Brain microvascular endothelial cell (primary cell): Measurements from ENCODE around the gene SLC35F1.
"Not testable (repeated sequence)": the region's sequence is repeated elsewhere in the genome, so short reads cannot be mapped to it uniquely, and the experiment has no call there.

ENCODE experiments used
- DNase-seq: peaks from one replicate; pipeline ENCODE4 v3.0.0-alpha.2; 2020
- H3K27ac ChIP-seq: fragments of 250-450 bp; sonication (Bioruptor Pico); 2 replicates; pipeline ENCODE4 v1.5.1; 2020; ENCODE audit warnings: mild to moderate bottlenecking, moderate library complexity
- H3K27me3 ChIP-seq: fragments of 250-450 bp; sonication (Bioruptor Pico); replicated peaks from 2 replicates; pipeline ENCODE4 v1.5.1; 2020; ENCODE audit warnings: mild to moderate bottlenecking
- H3K36me3 ChIP-seq: fragments of 250-450 bp; sonication (Bioruptor Pico); replicated peaks from 2 replicates; pipeline ENCODE4 v1.5.1; 2020; ENCODE audit warnings: mild to moderate bottlenecking
- H3K4me3 ChIP-seq: 2 replicates; pipeline ENCODE4 v1.5.1; 2011; ENCODE audit warnings: low read depth, mild to moderate bottlenecking, control low read depth, low read length, moderate library complexity
- in situ Hi-C: cut with HindIII; loops from 2 replicates; pipeline ENCODE4 v1.10.0; 2017; ENCODE audit warnings: low sequenced_read_pairs, low pct_ligation_motif_present
- TF ChIP-seq, protein P1 (sequence below): IDR thresholded peaks from 2 replicates; pipeline ENCODE4 v1.5.1; 2011; ENCODE audit warnings: low read depth, mild to moderate bottlenecking, moderate library complexity, low read length, control low read depth, inconsistent platforms; ENCODE audit errors: missing control alignments

SLC35F1 gene

DNA sequence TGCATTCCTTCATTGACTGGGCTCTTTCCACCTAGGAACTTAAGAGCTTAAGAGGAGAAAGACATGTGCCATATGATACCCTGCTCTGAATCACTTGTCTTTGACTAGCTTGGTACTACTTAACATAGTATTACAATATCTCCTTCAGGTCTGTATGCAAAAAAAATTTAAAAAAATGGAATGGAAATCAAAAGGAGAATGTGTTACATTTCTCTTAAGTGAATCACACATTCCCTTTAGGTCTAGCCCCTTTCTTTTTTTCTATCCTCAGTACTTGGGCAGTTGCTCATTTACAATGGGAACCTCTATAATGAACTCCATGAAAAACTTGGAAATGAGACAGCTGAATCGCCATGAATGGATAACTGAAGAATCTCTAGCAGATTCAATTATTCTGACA lies 53.8 kb downstream of the SLC35F1 start:
- TF ChIP-seq, protein P1, sequence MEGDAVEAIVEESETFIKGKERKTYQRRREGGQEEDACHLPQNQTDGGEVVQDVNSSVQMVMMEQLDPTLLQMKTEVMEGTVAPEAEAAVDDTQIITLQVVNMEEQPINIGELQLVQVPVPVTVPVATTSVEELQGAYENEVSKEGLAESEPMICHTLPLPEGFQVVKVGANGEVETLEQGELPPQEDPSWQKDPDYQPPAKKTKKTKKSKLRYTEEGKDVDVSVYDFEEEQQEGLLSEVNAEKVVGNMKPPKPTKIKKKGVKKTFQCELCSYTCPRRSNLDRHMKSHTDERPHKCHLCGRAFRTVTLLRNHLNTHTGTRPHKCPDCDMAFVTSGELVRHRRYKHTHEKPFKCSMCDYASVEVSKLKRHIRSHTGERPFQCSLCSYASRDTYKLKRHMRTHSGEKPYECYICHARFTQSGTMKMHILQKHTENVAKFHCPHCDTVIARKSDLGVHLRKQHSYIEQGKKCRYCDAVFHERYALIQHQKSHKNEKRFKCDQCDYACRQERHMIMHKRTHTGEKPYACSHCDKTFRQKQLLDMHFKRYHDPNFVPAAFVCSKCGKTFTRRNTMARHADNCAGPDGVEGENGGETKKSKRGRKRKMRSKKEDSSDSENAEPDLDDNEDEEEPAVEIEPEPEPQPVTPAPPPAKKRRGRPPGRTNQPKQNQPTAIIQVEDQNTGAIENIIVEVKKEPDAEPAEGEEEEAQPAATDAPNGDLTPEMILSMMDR, result no peak
- in situ Hi-C loops, result no loop called here
- Histone ChIP-seq H3K36me3 (no peaks in the 10 kb centered on the region), H3K27ac (no peak overlapping the region), H3K4me3 (no peak overlapping the region), H3K27me3 (no peaks in the 10 kb centered on the region)
- no peak for DNase-seq

GRCh38 chr6:117961301-117961700 lies 54.2 kb downstream of the SLC35F1 start:
- DNase-seq, result no peak
- Histone ChIP-seq H3K4me3 (no peak overlapping the region), H3K27ac (no peak overlapping the region), H3K36me3 (no peaks in the 10 kb centered on the region), H3K27me3 (no peaks in the 10 kb centered on the region)
- in situ Hi-C loops, result no loop called here
- TF ChIP-seq, protein P1, result no peak

DNA sequence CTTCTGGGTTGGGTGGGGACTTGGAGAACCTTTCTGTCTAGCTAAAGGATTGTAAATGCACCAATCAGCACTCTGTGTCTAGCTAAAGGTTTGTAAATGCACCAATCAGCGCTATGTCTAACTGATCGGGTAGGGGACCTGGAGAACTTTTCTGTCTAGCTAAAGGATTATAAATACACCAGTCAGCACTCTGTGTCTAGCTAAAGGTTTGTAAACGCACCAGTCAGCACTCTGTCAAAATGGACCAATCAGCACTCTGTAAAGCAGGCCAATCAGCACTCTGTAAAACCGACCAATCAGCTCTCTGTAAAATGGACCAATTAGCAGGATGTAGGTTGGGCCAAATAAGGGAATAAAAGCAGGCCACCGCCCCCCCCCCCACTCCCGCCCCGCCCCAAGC lies 58.7 kb downstream of the SLC35F1 start:
- H3K4me3 ChIP-seq, in situ Hi-C loops, H3K36me3 ChIP-seq, H3K27ac ChIP-seq, H3K27me3 ChIP-seq, DNase-seq: not testable (repeated sequence)

GRCh38 chr6:117971637-117972036 lies 64.6 kb downstream of the SLC35F1 start:
- TF ChIP-seq, protein P1, result no peak
- in situ Hi-C loops, result no loop called here
- Histone ChIP-seq H3K27me3 (no peaks in the 10 kb centered on the region), H3K36me3 (no peaks in the 10 kb centered on the region), H3K4me3 (no peak overlapping the region), H3K27ac (no peak overlapping the region)
- DNase-seq, result no peak

- Histone ChIP-seq H3K27ac (no peak overlapping the region), H3K27me3 (no peaks in the 10 kb centered on the region), H3K4me3 (no peak overlapping the region), H3K36me3 (no peaks in the 10 kb centered on the region)
- TF ChIP-seq, protein P1, result no peak
- no peak for DNase-seq
- in situ Hi-C loops, result no loop called here
Observed at GRCh38 chr6:117974914-117975627, 68.0 kb downstream of the SLC35F1 start.

DNA sequence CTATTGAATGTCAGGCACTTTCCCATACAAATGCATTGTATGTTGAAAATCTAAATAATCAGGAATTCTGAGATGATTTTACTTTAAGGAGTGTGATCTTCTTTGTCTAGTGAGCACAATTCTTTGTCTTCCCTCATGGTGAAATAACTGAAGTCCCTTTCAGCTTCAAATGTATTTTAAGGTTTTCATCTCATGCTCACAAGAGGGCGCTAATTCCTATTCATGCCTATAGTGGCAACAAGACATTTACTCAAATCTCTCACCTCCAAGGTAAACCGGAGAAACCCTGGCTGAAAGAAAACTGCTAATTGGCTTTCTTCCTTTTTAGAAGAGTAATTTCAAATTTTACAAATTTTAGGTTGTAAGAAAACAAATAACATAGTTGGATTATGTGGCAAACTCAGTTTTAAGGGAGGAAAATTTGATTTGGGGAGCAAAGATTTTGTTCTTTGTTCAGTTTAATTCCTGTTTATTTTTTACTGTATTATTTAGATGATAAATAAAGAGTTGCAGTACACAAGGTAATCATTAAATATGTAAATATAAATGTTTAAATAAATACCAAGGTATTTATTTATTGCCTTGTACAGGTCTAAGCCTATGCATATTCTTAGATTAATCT lies 69.1 kb downstream of the SLC35F1 start:
- no peak overlapping the region for H3K27ac ChIP-seq
- in situ Hi-C loops, result no loop called here
- H3K4me3 ChIP-seq, result no peak overlapping the region
- H3K36me3 ChIP-seq, result no peaks in the 10 kb centered on the region
- H3K27me3 ChIP-seq, result no peaks in the 10 kb centered on the region
- DNase-seq, result peak; percentile 18
- TF ChIP-seq, protein P1, result peak; percentile 65
